ENCODE measurements around the gene LIPK.
A peak's percentile ranks its signal among the peaks of the same experiment; 100 is the strongest.
"Not testable (repeated sequence)": the region's sequence is repeated elsewhere in the genome, so short reads cannot be mapped to it uniquely, and the experiment has no call there.

Gene LIPK, protein sequence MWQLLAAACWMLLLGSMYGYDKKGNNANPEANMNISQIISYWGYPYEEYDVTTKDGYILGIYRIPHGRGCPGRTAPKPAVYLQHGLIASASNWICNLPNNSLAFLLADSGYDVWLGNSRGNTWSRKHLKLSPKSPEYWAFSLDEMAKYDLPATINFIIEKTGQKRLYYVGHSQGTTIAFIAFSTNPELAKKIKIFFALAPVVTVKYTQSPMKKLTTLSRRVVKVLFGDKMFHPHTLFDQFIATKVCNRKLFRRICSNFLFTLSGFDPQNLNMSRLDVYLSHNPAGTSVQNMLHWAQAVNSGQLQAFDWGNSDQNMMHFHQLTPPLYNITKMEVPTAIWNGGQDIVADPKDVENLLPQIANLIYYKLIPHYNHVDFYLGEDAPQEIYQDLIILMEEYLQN

GRCh38 chr10:88705958-88706357 is at the start of gene LIPK:
Gene LIPK, plus strand, starts transcription at chr10:88706249. Its CDS starts 18,295 bp downstream, at chr10:88724544.
- DNase-seq (ENCODE audit: low read depth): no peak

GRCh38 chr10:88657901-88658300 is 48.1 kb upstream of the LIPK start:
- no peak for DNase-seq (ENCODE audit: low read depth)

GRCh38 chr10:88659725-88660597 is 46.1 kb upstream of the LIPK start:
- DNase-seq (ENCODE audit: low read depth): no peak

DNA sequence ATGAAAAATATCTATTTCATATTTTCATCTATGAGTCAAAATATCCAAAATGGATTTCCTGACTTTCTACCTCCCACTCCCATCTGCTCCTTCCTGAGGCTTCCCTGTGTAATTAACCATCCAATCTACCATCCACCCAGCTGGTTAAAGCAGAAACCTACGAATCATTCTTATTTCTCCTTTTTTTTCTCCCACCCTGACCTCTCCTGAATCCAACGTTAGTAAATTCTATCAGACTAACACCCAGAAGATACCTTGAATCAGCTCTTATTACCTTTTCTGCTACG is 45.5 kb upstream of the LIPK start:
- no peak for DNase-seq (ENCODE audit: low read depth)

DNA sequence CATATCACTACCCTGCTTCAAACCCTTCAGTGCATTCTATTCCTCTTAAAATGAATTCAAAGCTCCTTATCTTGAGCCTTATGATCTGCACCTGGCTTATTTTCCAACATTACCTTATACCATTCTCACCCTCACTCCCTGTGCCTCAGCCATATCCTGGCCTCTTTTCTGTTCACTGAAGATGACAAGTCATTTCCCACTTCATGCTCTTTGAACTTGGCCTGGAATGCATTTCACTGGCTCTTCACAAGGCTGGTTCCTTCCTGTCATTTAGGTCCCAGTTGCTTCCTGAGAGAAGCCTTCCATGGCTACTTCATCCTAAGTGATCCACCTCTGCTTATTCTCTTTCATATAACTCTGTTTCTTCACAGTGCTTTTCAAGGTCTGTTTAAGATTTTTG is 45.0 kb upstream of the LIPK start:
- no peak for DNase-seq (ENCODE audit: low read depth)

DNA sequence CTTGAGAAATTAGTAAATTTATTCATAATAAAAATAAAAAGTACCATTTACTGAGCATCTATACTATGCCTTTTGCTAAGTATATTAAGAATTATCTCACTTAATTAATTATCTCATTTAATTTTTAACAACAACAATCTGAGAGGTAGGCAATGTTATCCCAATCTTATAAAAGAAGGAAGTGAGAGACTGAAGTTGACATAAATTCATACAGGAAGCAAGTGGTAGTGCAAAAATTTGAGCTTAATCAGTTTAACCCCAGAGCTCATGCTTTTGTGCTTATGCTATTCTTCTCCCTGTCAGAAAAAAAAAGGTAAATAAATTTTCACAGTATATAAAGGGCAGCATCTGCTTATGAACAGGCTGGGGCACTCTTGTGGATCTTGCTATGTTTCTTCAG is 44.5 kb upstream of the LIPK start:
- DNase-seq (ENCODE audit: low read depth): no peak

GRCh38 chr10:88663153-88663552 is 42.9 kb upstream of the LIPK start:
- DNase-seq (ENCODE audit: low read depth): not testable (repeated sequence)

GRCh38 chr10:88664142-88664541 is 41.9 kb upstream of the LIPK start, which contains the start of gene LIPF:
Gene LIPF, plus strand, starts transcription at chr10:88664442. Its CDS starts 2,856 bp downstream, at chr10:88667298.
- DNase-seq (ENCODE audit: low read depth): no peak

- no peak for DNase-seq (ENCODE audit: low read depth)
These were observed 37.6 kb upstream of the LIPK start for GRCh38 chr10:88668465-88668864.

DNA sequence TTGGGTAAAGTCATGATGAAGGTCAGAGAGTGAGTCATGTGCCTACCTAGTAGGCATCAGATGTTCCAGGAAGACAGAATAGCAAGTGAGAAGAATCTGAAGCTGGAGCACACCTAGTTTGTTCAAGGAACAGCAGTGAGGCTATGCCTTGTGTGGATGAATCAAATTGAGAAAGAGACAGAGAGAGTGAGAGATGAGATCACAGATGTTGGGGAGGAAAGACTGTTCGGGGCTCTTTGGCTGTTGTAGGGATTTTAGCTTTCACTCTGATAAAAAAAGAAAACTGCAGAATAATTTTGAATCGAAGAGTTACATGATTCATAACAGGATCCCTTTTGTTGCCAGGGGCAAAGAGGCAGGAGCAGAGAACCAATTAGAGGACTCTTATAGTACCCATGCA is 35.6 kb upstream of the LIPK start:
- DNase-seq (ENCODE audit: low read depth): peak; percentile 6

DNA sequence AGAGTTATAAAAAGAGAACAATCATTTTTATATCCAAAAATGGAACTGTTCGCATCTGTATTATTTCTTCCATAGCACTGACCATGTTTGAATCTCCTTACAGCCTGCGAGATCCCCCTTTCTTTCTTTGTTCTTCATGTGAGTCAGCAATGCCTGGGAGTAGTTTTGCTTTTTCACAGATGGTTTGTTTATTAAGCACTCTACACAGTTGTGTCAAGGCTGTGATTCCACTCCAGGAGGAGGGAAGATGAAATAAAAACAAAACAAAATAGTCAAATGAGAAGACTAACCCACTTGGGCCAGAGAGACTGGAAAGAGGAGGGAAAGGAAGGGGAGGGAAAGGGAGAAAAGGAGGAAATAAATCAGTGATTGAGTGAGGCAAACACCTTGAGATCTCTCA is 34.0 kb upstream of the LIPK start:
- DNase-seq (ENCODE audit: low read depth): no peak

DNA sequence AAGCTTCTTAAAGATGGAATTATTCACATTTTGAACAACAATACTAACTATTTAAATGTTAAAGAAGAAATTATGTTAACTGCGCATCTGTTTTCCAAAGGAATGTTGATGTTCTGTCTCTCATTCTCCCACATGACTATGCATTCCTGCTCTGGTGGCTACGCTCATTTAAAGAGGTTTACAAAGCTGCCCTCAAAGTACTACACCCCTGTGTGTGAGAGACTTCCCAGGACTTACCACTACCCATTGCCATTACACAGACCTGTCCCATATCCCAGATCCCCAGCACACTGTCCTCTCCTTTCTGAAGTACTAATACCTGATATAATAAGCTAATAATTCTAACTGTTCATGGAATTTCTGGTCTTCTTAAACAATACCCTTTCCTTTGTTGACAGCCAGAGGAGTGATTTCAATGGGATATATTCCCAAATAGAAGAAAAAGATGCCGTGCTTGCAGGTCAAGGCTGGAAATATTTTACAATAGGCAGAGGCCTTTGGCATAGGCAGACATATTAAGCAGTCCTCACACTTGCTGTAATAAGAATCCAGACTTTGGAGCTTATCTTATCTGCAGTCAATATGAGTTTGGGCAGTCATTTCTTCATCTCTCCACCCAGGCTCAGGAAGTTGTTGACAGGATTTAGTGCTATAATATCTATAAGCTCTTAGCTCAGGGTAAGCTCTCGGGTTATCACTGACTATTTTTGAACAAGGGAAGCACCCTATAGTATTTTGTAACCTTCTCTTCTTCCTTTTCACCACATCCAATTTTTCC is 29.6 kb upstream of the LIPK start:
- DNase-seq (ENCODE audit: low read depth): no peak

- no peak for DNase-seq (ENCODE audit: low read depth)
These were observed 25.1 kb upstream of the LIPK start for GRCh38 chr10:88680958-88681357.

- no peak for DNase-seq (ENCODE audit: low read depth)
These were observed 23.6 kb upstream of the LIPK start for GRCh38 chr10:88682491-88682890.

- no peak for DNase-seq (ENCODE audit: low read depth)
These were observed 18.1 kb upstream of the LIPK start for GRCh38 chr10:88687853-88688467.

GRCh38 chr10:88689366-88689765 is 16.7 kb upstream of the LIPK start:
- DNase-seq (ENCODE audit: low read depth): no peak

DNA sequence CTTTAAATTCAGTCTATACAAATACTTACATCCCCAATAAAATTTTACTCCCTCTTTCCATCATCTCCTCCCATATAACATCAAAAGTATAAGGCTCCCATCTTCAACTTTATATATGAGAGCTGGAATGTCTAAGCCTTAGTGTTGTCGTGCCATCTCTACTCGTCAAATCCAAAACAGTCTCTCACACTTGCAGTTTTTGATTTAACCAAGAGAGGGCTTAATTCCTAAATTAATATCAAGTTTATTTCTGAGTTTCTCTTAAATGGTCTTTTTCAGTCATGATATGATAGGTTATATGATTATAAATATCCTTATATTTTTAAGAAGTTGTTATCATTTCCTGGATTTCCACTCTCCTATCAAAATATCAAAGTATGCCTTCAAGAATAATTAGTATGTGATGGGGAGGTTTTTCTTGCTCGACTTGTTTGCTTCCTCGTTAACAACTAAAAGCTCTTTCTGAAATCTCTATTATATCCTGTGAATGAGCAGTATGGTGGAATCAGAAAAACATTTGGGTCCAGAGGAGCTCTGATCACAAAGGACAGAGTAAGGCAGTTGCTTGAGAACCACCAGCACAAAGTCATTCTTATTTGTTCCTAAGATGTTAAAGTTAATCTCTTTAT is 12.5 kb upstream of the LIPK start:
- DNase-seq (ENCODE audit: low read depth): no peak

GRCh38 chr10:88702848-88703597 is 3.0 kb upstream of the LIPK start:
- DNase-seq (ENCODE audit: low read depth): no peak

GRCh38 chr10:88707429-88708155 is 1.5 kb downstream of the LIPK start:
- no peak for DNase-seq (ENCODE audit: low read depth)

- not testable (repeated sequence) for DNase-seq (ENCODE audit: low read depth)
These were observed 3.3 kb downstream of the LIPK start for GRCh38 chr10:88709361-88709760.

Measured in stimulated activated CD4-positive, alpha-beta T cell treated with anti-CD3 and anti-CD28 coated beads, Interleukin-2, amount 100 ng/mL, for 4 hours (primary cell).